Activated CD8-positive, alpha-beta memory T cell treated with anti-CD3 and anti-CD28 coated beads for 36 hours (primary cell): ENCODE measurements around the gene CDKAL1. TPM values are rescaled to one million over a fixed set of nuclear protein-coding genes. Genes with fewer than 3 reads are reported as not detected.
"Not testable (repeated sequence)": the region's sequence is repeated elsewhere in the genome, so short reads cannot be mapped to it uniquely, and the experiment has no call there.

Experiments
- CTCF ChIA-PET: fragments of 350-600 bp; sonication (Branson Sonifier 250); formaldehyde crosslinking; loops from one replicate; lab custom pipeline; 2021; ENCODE audit warnings: antibody characterized with exemption; lab: Charles Lee
- POLR2A ChIA-PET: fragments of 350-600 bp; sonication (Branson Sonifier 250); formaldehyde crosslinking; loops from one replicate; lab custom pipeline; 2021; ENCODE audit warnings: antibody characterized with exemption; lab: Charles Lee
- total RNA-seq, 2 experiments: library from RNA; stranded (reverse); gene quantifications; one replicate each; pipeline ENCODE4 v1.2.3, GENCODE V29; 2021

CDKAL1 gene
- total RNA-seq, 2 experiments from 2014 or later: 26.2 to 27.5 TPM

DNA sequence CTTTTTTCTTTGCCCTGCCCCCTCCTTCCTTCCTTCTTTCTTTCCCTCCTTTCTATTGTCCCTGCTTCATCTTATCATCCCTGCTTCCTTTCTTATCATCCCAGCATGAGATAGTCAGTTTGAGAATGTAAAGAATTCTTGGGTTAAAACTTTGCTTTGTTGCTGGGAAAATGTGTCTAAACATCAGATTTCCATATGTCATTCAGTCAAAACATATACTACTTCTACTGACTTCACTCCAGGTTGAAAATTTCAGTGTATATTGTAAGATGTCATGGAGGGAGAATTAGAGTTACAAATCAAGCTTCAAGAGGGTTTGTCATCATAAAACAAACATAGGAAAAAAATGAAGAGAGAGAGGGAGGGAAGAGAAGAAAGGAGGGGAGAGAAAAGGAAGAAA lies 700.9 kb downstream of the CDKAL1 start:
- ChIA-PET POLR2A (no interaction called here), CTCF (no interaction called here)

DNA sequence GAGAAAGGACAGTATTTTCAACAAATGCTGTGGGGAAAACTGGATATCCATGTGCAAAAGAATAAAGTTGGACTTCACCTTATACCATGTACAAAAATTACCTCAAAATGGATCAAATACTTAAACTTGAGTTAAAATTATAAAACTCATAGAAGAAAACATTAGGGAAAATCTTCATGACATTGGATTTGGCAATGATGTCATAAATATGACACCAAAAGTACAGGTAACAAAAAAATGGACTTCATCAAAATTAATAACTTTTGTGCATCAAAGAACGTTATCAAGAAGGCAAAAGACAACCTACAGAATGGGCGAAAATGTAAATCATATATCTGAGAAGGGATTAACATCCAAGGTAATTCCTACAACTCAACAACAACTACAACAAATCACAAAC lies 704.0 kb downstream of the CDKAL1 start:
- ChIA-PET CTCF (no interaction called here), POLR2A (no interaction called here)

DNA sequence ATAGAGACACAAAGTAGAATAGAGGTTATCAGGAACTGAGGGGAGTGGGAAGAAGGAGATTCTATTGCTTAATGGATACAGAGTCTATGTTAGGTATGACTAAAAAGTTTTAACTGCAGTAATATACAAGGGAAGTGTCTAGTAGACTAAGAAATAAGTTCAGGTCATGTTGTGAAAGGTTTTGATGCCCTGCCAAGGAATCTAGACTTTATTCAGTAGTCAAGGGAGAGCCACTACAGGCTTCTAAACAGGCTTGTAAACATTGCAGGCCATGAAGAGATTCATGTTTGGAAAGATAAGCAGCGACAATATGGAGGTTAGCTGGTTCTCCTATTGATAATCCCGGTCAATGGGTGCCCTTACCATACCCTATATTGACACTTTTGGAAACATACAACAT lies 706.5 kb downstream of the CDKAL1 start:
- ChIA-PET POLR2A (no interaction called here), CTCF (no interaction called here)

DNA sequence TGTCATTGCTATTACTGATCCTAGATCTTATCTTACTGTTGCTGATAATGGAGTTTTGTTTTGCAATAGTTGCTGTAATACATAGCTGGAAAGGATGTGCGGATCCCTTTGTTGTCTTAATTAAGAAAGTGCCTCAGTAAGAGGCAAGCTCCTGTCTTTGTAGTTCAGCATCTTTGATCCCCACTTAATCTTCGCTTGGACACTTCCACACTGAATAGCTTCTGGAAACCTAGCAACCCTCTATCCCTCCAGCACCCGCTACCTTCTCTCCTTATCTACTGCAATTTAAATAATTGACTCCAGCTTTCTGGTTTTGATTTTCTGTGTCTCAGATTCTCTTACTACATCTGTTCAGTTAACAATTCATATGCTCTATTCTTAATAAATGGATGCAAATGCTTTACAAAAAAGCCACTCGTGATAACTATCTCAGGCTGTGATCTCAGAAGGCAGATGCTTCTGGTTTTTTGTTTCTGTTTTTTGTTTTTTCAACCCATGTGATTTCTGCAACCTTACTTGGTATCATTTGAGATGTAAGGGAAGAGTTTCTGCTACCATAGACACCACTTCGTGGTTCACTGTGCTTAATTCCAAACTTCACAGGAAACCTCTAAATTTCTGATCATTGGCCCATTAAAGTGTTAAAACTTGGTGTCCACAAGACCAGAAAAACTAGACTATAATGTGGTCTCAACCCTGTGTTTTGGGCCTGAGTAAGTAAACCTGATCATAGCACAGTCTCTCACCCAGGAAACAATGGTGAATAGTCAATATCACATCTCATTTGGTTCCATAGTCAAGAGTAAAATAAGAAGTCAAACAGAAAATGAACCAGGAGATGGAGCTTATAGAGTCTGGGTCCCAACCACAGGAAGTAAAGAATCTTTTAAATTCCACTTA lies 707.2 kb downstream of the CDKAL1 start:
- ChIA-PET CTCF (no interaction called here), POLR2A (no interaction called here)

- ChIA-PET POLR2A (no interaction called here), CTCF (no interaction called here)
Measured at GRCh38 chr6:21244897-21245470, 710.7 kb downstream of the CDKAL1 start.

GRCh38 chr6:21245488-21245887 lies 711.2 kb downstream of the CDKAL1 start:
- POLR2A ChIA-PET: no interaction called here
- CTCF ChIA-PET: no interaction called here

DNA sequence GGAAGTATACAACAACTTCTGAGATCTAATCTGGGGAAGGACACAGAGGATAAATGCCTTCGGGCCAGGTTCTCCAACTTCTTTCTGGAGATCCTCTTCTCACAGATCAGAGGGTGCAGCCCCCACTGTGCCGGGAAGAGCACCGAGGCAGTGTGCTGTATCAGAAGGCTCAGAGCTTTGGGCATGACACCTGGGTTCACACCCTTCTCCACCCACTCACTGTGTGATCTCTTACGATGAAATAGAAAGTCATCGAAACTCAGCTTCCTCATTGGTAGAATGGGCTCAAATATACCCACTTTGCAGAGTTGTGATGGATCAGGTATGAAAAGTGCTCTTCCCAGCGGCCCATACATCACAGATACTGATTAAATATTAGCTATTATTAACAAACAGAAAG lies 711.8 kb downstream of the CDKAL1 start:
- POLR2A ChIA-PET: no interaction called here
- CTCF ChIA-PET: no interaction called here

DNA sequence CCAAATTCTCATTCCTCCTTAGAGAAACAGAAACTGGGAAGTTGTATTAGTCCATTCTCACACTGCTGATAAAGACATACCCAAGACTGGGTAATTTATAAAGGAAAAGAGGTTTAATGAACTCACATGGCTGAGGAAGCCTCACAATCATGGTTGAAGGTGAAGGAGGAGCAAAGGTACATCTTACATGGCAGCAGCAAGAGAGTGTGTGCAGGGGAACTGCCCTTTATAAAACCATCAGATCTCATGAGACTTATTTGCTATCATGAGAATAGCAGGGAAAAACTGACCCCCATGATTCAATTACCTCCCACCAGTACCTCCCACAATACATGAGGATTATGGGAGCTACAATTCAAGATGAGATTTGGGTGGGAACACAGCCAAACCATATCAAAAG lies 720.2 kb downstream of the CDKAL1 start:
- CTCF ChIA-PET: not testable (repeated sequence)
- POLR2A ChIA-PET: interaction anchor here (0.6 kb wide), 1 partner anchor 23 kb away, joined by 3 read pairs; no protein-coding TSS in a partner anchor

DNA sequence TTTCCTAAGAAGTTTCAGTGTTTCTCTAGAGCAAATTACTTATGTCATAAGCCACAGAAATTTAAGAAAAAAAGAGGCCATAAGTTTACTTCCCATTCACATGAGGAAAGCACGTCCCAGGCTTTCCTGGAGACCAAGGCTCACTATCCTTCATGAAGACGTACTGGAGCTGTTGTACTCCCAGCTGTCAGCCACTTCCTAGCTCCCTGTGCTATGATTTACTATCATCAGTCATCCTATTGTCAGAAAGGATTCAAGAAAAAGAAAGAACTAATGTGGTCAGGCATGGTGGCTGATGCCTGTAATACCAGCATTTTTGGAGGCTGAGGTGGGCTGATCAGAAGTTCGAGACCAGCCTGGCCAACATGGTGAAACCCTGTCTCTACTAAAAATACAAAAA lies 721.9 kb downstream of the CDKAL1 start:
- CTCF ChIA-PET: no interaction called here
- POLR2A ChIA-PET: no interaction called here

- CTCF ChIA-PET: no interaction called here
- POLR2A ChIA-PET: no interaction called here
Measured at GRCh38 chr6:21257125-21257524, 722.9 kb downstream of the CDKAL1 start.

DNA sequence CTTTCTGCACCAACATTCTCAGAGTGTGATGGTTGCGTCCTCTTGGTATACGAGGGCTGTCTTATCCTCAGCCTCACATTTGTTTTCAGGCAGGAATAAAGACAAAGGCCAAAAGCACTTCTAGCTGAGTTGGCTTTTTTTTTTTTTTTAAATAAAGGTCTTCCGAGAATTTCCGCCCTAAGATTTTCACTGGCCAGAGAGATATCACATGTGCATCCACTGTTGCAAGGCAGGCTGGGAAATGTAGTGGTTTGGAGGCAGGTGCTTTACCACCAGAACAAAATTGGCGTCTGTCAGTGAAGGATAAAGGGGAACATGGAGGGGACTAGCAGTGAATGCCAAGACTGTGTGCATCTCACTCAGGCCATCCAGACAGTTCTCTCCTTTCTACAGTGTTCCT lies 724.4 kb downstream of the CDKAL1 start:
- CTCF ChIA-PET: no interaction called here

GRCh38 chr6:21259660-21260059 lies 725.4 kb downstream of the CDKAL1 start:
- CTCF ChIA-PET: no interaction called here
- POLR2A ChIA-PET: no interaction called here

More for the DNA sequence above, 724.4 kb downstream of the CDKAL1 start:
- POLR2A ChIA-PET: no interaction called here

DNA sequence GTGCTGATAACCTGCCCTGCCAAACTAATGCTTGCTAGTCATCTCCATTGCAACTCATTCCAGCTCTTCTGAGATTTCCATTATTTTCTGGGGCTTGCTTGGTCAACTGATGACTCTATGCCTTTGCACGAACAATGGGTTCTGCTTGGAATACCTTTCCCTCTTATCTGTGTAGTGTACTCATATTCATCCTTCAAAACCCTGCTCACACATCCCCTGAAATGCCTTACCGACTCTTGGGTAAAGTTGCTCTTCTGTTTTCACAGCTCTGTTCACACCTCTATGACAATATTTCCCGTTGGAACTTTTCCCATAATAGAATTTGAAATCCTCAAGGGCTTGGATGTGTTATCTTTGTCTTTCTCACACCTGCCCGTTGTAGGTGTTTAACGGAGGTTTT lies 728.2 kb downstream of the CDKAL1 start:
- ChIA-PET CTCF (no interaction called here), POLR2A (no interaction called here)

DNA sequence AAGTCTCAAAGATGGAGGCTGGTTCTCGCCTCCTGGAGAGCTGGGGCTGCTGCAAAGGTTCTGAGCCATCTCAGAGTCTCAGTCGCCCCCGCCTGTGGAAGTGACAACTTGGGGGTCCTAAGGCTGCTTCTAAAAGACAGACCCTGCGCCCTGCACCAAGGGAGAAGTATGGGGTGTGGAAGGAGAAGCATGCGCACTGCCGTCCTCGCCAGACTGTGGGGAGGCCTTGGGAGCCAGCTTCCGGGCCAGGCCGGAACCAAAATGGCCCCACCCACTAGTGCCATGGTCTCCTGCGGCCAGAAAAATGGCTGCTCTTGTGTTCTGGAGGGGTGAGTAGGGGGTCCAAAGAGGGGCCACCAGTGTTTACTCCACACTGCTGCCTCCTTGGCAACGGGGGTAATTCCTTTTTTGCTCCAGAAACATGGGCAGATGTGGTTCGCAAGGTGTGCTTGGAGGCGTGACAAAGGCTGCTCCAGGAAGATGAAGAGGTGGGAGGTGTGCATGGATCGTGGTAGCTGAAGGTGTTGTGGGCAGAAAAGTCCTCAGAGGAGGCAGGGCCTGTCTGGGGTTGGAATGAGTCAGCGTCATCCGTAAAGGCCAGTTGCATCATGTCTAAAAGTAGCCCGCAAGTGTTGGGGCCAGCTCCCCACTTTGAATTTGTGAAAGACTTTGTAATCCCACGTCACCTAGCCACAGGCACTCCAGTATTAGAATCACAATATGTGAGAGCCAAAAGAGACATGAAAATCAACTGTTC lies 729.5 kb downstream of the CDKAL1 start:
- ChIA-PET POLR2A (no interaction called here), CTCF (no interaction called here)

GRCh38 chr6:21264288-21265033 lies 730.2 kb downstream of the CDKAL1 start:
- CTCF ChIA-PET: no interaction called here
- POLR2A ChIA-PET: interaction anchor here (0.6 kb wide), 1 partner anchor 321 kb away, joined by 6 read pairs; no protein-coding TSS in a partner anchor

GRCh38 chr6:21265034-21265729 lies 730.9 kb downstream of the CDKAL1 start:
- CTCF ChIA-PET: no interaction called here

GRCh38 chr6:21265730-21266044 lies 731.4 kb downstream of the CDKAL1 start:
- ChIA-PET CTCF (no interaction called here), POLR2A (no interaction called here)

More at GRCh38 chr6:21265034-21265729, 730.9 kb downstream of the CDKAL1 start:
- POLR2A ChIA-PET: interaction anchor here (0.6 kb wide), 1 partner anchor 322 kb away, joined by 6 read pairs; no protein-coding TSS in a partner anchor

- ChIA-PET POLR2A (no interaction called here), CTCF (no interaction called here)
Measured at GRCh38 chr6:21270636-21271201, 736.5 kb downstream of the CDKAL1 start.
